Measurements from ENCODE around the gene CMTM6.
A peak's percentile ranks its signal among the peaks of the same experiment; 100 is the strongest.

The CMTM6 gene

GRCh38 chr3:32500880-32501782 is 1.5 kb downstream of the CMTM6 start:
- DNase-seq (ENCODE audit: low read depth in 1 of 2, low spot score in 1 of 2): peak; percentile 52 to 77
- TF ChIP-seq REST (IDR thresholded peaks at IDR 0.05; ENCODE audit: insufficient replicate concordance, low read depth): no peak
- H3K27me3 ChIP-seq (ENCODE audit: insufficient read depth, poor library complexity, severe bottlenecking): no peaks in the 10 kb centered on the region
- peak overlapping the region; percentile 63 for H3K4me3 ChIP-seq (replicated peaks; ENCODE audit: insufficient read depth, low read length)
- H3K27ac ChIP-seq (replicated peaks): peak overlapping the region; percentile 99

GRCh38 chr3:32500231-32500630 is 2.4 kb downstream of the CMTM6 start:
- TF ChIP-seq GABPA (IDR thresholded peaks at IDR 0.05; ENCODE audit: low read depth) (no peak), POLR2AphosphoS5 (IDR thresholded peaks at IDR 0.05; ENCODE audit: low read depth) (no peak), SPI1 (IDR thresholded peaks at IDR 0.05; ENCODE audit: borderline replicate concordance, low read depth) (no peak), CTCF (IDR thresholded peaks at IDR 0.05; ENCODE audit: insufficient read depth, low read length) (no peak), REST (IDR thresholded peaks at IDR 0.05; ENCODE audit: insufficient replicate concordance, low read depth) (no peak)
- Histone ChIP-seq H3K27ac (replicated peaks) (no peak overlapping the region), H3K27me3 (ENCODE audit: insufficient read depth, poor library complexity, severe bottlenecking) (no peaks in the 10 kb centered on the region), H3K4me3 (replicated peaks; ENCODE audit: insufficient read depth, low read length) (no peak overlapping the region)
- DNase-seq (ENCODE audit: low read depth in 1 of 2, low spot score in 1 of 2): no peak

- Histone ChIP-seq H3K27me3 (ENCODE audit: insufficient read depth, poor library complexity, severe bottlenecking) (no peaks in the 10 kb centered on the region), H3K4me3 (replicated peaks; ENCODE audit: insufficient read depth, low read length) (no peak overlapping the region), H3K27ac (replicated peaks) (no peak overlapping the region)
- TF ChIP-seq CTCF (IDR thresholded peaks at IDR 0.05; ENCODE audit: insufficient read depth, low read length) (no peak), POLR2AphosphoS5 (IDR thresholded peaks at IDR 0.05; ENCODE audit: low read depth) (no peak), SPI1 (IDR thresholded peaks at IDR 0.05; ENCODE audit: borderline replicate concordance, low read depth) (no peak), REST (IDR thresholded peaks at IDR 0.05; ENCODE audit: insufficient replicate concordance, low read depth) (no peak), GABPA (IDR thresholded peaks at IDR 0.05; ENCODE audit: low read depth) (no peak)
- DNase-seq (ENCODE audit: low read depth in 1 of 2, low spot score in 1 of 2): no peak
These were observed 3.1 kb downstream of the CMTM6 start for GRCh38 chr3:32499585-32499984.
